ENCODE results near the gene CDH20. TPM values are rescaled to one million over a fixed set of nuclear protein-coding genes. Genes with fewer than 3 reads are reported as not detected.

The CDH20 gene
- total and polyA plus RNA-seq, 7 experiments from 2014 or later, result 0.15 to 0.44 (median 0.40) TPM; not detected in 4

GRCh38 chr18:61554946-61555361 is 221.7 kb downstream of the CDH20 start:
- Mint-ChIP-seq H3K27me3 (peaks cover 0 to 9% (median 5%) of the 10 kb centered on the region in 5 donors), H3K4me1 (peaks cover 0 to 31% (median 2%) of the 10 kb centered on the region in 7 donors), H3K27ac (peak overlapping the region in 5 of 9 donors; percentile 36 to 89 (median 75)), H3K9me3 (peaks cover 0 to 4% (median 0%) of the 10 kb centered on the region in 11 donors), H3K36me3 (no peaks in the 10 kb centered on the region), H3K4me3 (peak overlapping the region in 9 of 10 donors; percentile 64 to 89 (median 79))
- ChIA-PET CTCF (no interaction called here), POLR2A (no interaction called here)
- H3K4me1 ChIP-seq (ENCODE audit: control insufficient read depth in 2 of 2, insufficient read depth in 2 of 2, low read length in 2 of 2), result no peaks in the 10 kb centered on the region
- no peak for DNase-seq
- no peak overlapping the region for H3K27ac ChIP-seq (ENCODE audit: low read depth, low read length)
- H3K9me3 ChIP-seq (ENCODE audit: control insufficient read depth in 2 of 3, low read length in 3 of 3), result no peaks in the 10 kb centered on the region
- ATAC-seq, result peak; percentile 6
- intact Hi-C loops (cut with micrococcal nuclease), result no loop called here
- H3K4me3 ChIP-seq (ENCODE audit: low read length), result peak overlapping the region; percentile 45
- H3K27me3 ChIP-seq (ENCODE audit: control insufficient read depth in 2 of 2, insufficient read depth in 2 of 2, low read length in 2 of 2), result no peaks in the 10 kb centered on the region
- H3K36me3 ChIP-seq (ENCODE audit: control insufficient read depth in 2 of 3, insufficient read depth in 3 of 3, low read length in 3 of 3), result no peaks in the 10 kb centered on the region

- Histone ChIP-seq H3K27ac (ENCODE audit: low read depth, low read length) (no peak overlapping the region), H3K9me3 (ENCODE audit: control insufficient read depth in 2 of 3, low read length in 3 of 3) (no peaks in the 10 kb centered on the region), H3K4me3 (ENCODE audit: low read length) (no peak overlapping the region), H3K36me3 (ENCODE audit: control insufficient read depth in 2 of 3, insufficient read depth in 3 of 3, low read length in 3 of 3) (no peaks in the 10 kb centered on the region), H3K4me1 (ENCODE audit: control insufficient read depth in 2 of 2, insufficient read depth in 2 of 2, low read length in 2 of 2) (no peaks in the 10 kb centered on the region), H3K27me3 (ENCODE audit: control insufficient read depth in 2 of 2, insufficient read depth in 2 of 2, low read length in 2 of 2) (no peaks in the 10 kb centered on the region)
- no peak overlapping the region for H3K27ac Mint-ChIP-seq
- peaks cover 0 to 30% (median 2%) of the 10 kb centered on the region in 7 donors for H3K4me1 Mint-ChIP-seq
- no peak for ATAC-seq
- ChIA-PET POLR2A (no interaction called here), CTCF (no interaction called here)
- intact Hi-C loops (cut with micrococcal nuclease), result no loop called here
- no peak overlapping the region for H3K4me3 Mint-ChIP-seq
- no peak for DNase-seq
- H3K27me3 Mint-ChIP-seq, result peaks cover 0 to 6% (median 0%) of the 10 kb centered on the region in 5 donors
- H3K36me3 Mint-ChIP-seq, result no peaks in the 10 kb centered on the region
- H3K9me3 Mint-ChIP-seq, result peaks cover 0 to 4% (median 0%) of the 10 kb centered on the region in 11 donors
Observed at GRCh38 chr18:61556316-61556715, 223.1 kb downstream of the CDH20 start.

- no peaks in the 10 kb centered on the region for H3K36me3 Mint-ChIP-seq
- H3K27me3 ChIP-seq (ENCODE audit: control insufficient read depth in 2 of 2, insufficient read depth in 2 of 2, low read length in 2 of 2), result no peaks in the 10 kb centered on the region
- H3K4me1 ChIP-seq (ENCODE audit: control insufficient read depth in 2 of 2, insufficient read depth in 2 of 2, low read length in 2 of 2), result no peaks in the 10 kb centered on the region
- intact Hi-C loops (cut with micrococcal nuclease), result no loop called here
- no peaks in the 10 kb centered on the region for H3K36me3 ChIP-seq (ENCODE audit: control insufficient read depth in 2 of 3, insufficient read depth in 3 of 3, low read length in 3 of 3)
- no peak overlapping the region for H3K27ac Mint-ChIP-seq
- ATAC-seq, result no peak
- ChIA-PET CTCF (interaction anchor here (1.0 kb wide), 1 partner anchor 575 kb away, joined by 3 read pairs; no protein-coding TSS in a partner anchor), POLR2A (no interaction called here)
- H3K4me1 Mint-ChIP-seq, result peaks cover 0 to 25% (median 2%) of the 10 kb centered on the region in 7 donors
- peaks cover 0 to 5% (median 0%) of the 10 kb centered on the region in 11 donors for H3K9me3 Mint-ChIP-seq
- no peak overlapping the region for H3K4me3 Mint-ChIP-seq
- no peaks in the 10 kb centered on the region for H3K9me3 ChIP-seq (ENCODE audit: control insufficient read depth in 2 of 3, low read length in 3 of 3)
- H3K4me3 ChIP-seq (ENCODE audit: low read length), result no peak overlapping the region
- no peak overlapping the region for H3K27ac ChIP-seq (ENCODE audit: low read depth, low read length)
- H3K27me3 Mint-ChIP-seq, result peaks cover 0 to 7% (median 0%) of the 10 kb centered on the region in 5 donors
- DNase-seq, result no peak
Observed at GRCh38 chr18:61556862-61557261, 223.6 kb downstream of the CDH20 start.

- peaks cover 3 to 30% (median 20%) of the 10 kb centered on the region in 5 donors for H3K27me3 Mint-ChIP-seq
- no peak overlapping the region for H3K4me3 ChIP-seq (ENCODE audit: low read length)
- H3K27me3 ChIP-seq (ENCODE audit: control insufficient read depth in 2 of 2, insufficient read depth in 2 of 2, low read length in 2 of 2), result no peaks in the 10 kb centered on the region
- ATAC-seq (no peak), DNase-seq (no peak)
- no peaks in the 10 kb centered on the region for H3K36me3 ChIP-seq (ENCODE audit: control insufficient read depth in 2 of 3, insufficient read depth in 3 of 3, low read length in 3 of 3)
- peaks cover 0 to 18% (median 5%) of the 10 kb centered on the region in 11 donors for H3K9me3 Mint-ChIP-seq
- no peak overlapping the region for H3K27ac ChIP-seq (ENCODE audit: low read depth, low read length)
- POLR2A ChIA-PET, result no interaction called here
- intact Hi-C loops (cut with micrococcal nuclease), result no loop called here
- CTCF ChIA-PET, result no interaction called here
- H3K9me3 ChIP-seq (ENCODE audit: control insufficient read depth in 2 of 3, low read length in 3 of 3), result peaks cover 0 to 5% (median 0%) of the 10 kb centered on the region in 3 experiments
- H3K4me1 ChIP-seq (ENCODE audit: control insufficient read depth in 2 of 2, insufficient read depth in 2 of 2, low read length in 2 of 2), result no peaks in the 10 kb centered on the region
- no peak overlapping the region for H3K27ac Mint-ChIP-seq
- peaks cover 0 to 3% (median 0%) of the 10 kb centered on the region in 7 donors for H3K4me1 Mint-ChIP-seq
- peaks cover 0 to 4% (median 0%) of the 10 kb centered on the region in 5 donors for H3K36me3 Mint-ChIP-seq
- no peak overlapping the region for H3K4me3 Mint-ChIP-seq
Observed at GRCh38 chr18:61569176-61569892, 236.1 kb downstream of the CDH20 start.

- peaks cover 0 to 16% (median 5%) of the 10 kb centered on the region in 11 donors for H3K9me3 Mint-ChIP-seq
- no peak overlapping the region for H3K4me3 Mint-ChIP-seq
- H3K27me3 ChIP-seq (ENCODE audit: control insufficient read depth in 2 of 2, insufficient read depth in 2 of 2, low read length in 2 of 2), result no peaks in the 10 kb centered on the region
- peaks cover 0 to 3% (median 0%) of the 10 kb centered on the region in 7 donors for H3K4me1 Mint-ChIP-seq
- no peaks in the 10 kb centered on the region for H3K4me1 ChIP-seq (ENCODE audit: control insufficient read depth in 2 of 2, insufficient read depth in 2 of 2, low read length in 2 of 2)
- no peak for ATAC-seq
- POLR2A ChIA-PET, result no interaction called here
- intact Hi-C loops (cut with micrococcal nuclease), result no loop called here
- H3K4me3 ChIP-seq (ENCODE audit: low read length), result no peak overlapping the region
- no peaks in the 10 kb centered on the region for H3K36me3 ChIP-seq (ENCODE audit: control insufficient read depth in 2 of 3, insufficient read depth in 3 of 3, low read length in 3 of 3)
- DNase-seq, result no peak
- CTCF ChIA-PET, result no interaction called here
- peaks cover 0 to 5% (median 0%) of the 10 kb centered on the region in 3 experiments for H3K9me3 ChIP-seq (ENCODE audit: control insufficient read depth in 2 of 3, low read length in 3 of 3)
- H3K27ac ChIP-seq (ENCODE audit: low read depth, low read length), result no peak overlapping the region
- peaks cover 0 to 4% (median 0%) of the 10 kb centered on the region in 5 donors for H3K36me3 Mint-ChIP-seq
- H3K27me3 Mint-ChIP-seq, result peaks cover 3 to 32% (median 21%) of the 10 kb centered on the region in 5 donors
- no peak overlapping the region for H3K27ac Mint-ChIP-seq
Observed at GRCh38 chr18:61570070-61570469, 236.8 kb downstream of the CDH20 start.

GRCh38 chr18:61572084-61572655 is 238.9 kb downstream of the CDH20 start:
- Mint-ChIP-seq H3K27me3 (peaks cover 3 to 43% (median 27%) of the 10 kb centered on the region in 5 donors), H3K4me1 (peaks cover 0 to 3% (median 0%) of the 10 kb centered on the region in 7 donors), H3K9me3 (peaks cover 0 to 10% (median 4%) of the 10 kb centered on the region in 11 donors), H3K4me3 (no peak overlapping the region), H3K36me3 (peaks cover 0 to 4% (median 0%) of the 10 kb centered on the region in 5 donors), H3K27ac (no peak overlapping the region)
- Histone ChIP-seq H3K4me1 (ENCODE audit: control insufficient read depth in 2 of 2, insufficient read depth in 2 of 2, low read length in 2 of 2) (no peaks in the 10 kb centered on the region), H3K27me3 (ENCODE audit: control insufficient read depth in 2 of 2, insufficient read depth in 2 of 2, low read length in 2 of 2) (no peaks in the 10 kb centered on the region), H3K27ac (ENCODE audit: low read depth, low read length) (no peak overlapping the region), H3K9me3 (ENCODE audit: control insufficient read depth in 2 of 3, low read length in 3 of 3) (peaks cover 0 to 5% (median 0%) of the 10 kb centered on the region in 3 experiments), H3K4me3 (ENCODE audit: low read length) (no peak overlapping the region), H3K36me3 (ENCODE audit: control insufficient read depth in 2 of 3, insufficient read depth in 3 of 3, low read length in 3 of 3) (no peaks in the 10 kb centered on the region)
- POLR2A ChIA-PET, result no interaction called here
- DNase-seq (no peak), ATAC-seq (no peak)
- intact Hi-C loops (cut with micrococcal nuclease), result no loop called here
- CTCF ChIA-PET, result no interaction called here

Measured in naive thymus-derived CD4-positive, alpha-beta T cell (primary cell).